Loucy (cell line): ENCODE results near the gene CSF1.
A peak's percentile ranks its signal among the peaks of the same experiment; 100 is the strongest.

Experiments
- H2AFZ ChIP-seq: fragments of 200-600 bp; sonication (generic); 2 replicates; pipeline ENCODE4 v1.6.0; 2016; ENCODE audit warnings: antibody characterized with exemption, mild to moderate bottlenecking, low read length, moderate library complexity
- H3F3A ChIP-seq: fragments of 200-600 bp; 2 replicates; pipeline ENCODE4 v1.6.0; 2016; ENCODE audit warnings: antibody characterized with exemption, low read depth, mild to moderate bottlenecking
- H3K27me3 ChIP-seq: fragments of 200-600 bp; sonication (generic); 2 replicates; pipeline ENCODE4 v1.6.1; 2014; ENCODE audit warnings: low read length, mild to moderate bottlenecking; ENCODE audit not compliant: insufficient read depth, poor library complexity, severe bottlenecking
- H3K36me3 ChIP-seq: fragments of 200-600 bp; sonication (generic); 2 replicates; pipeline ENCODE4 v1.6.1; 2016; ENCODE audit warnings: low read length; ENCODE audit not compliant: insufficient read depth
- H3K4me1 ChIP-seq: fragments of 200-600 bp; sonication (generic); 2 replicates; pipeline ENCODE4 v1.5.1; 2014; ENCODE audit warnings: low read length, mild to moderate bottlenecking; ENCODE audit not compliant: insufficient read depth, poor library complexity, severe bottlenecking
- H3K4me2 ChIP-seq: fragments of 200-600 bp; sonication (generic); 2 replicates; pipeline ENCODE4 v1.6.0; 2014; ENCODE audit warnings: antibody characterized with exemption, low read length, low read depth, mild to moderate bottlenecking; ENCODE audit not compliant: poor library complexity, severe bottlenecking
- H3K4me3 ChIP-seq: fragments of 200-600 bp; sonication (generic); 2 replicates; pipeline ENCODE4 v1.5.1; 2014; ENCODE audit warnings: low read length, mild to moderate bottlenecking, mixed read lengths; ENCODE audit not compliant: poor library complexity, severe bottlenecking
- H3K79me2 ChIP-seq: fragments of 200-600 bp; sonication (generic); 2 replicates; pipeline ENCODE4 v1.6.1; 2014; ENCODE audit warnings: low read length; ENCODE audit not compliant: insufficient read depth
- H3K9ac ChIP-seq: fragments of 200-600 bp; sonication (generic); 2 replicates; pipeline ENCODE4 v1.6.0; 2014; ENCODE audit warnings: mild to moderate bottlenecking, low read depth, low read length, moderate library complexity; ENCODE audit not compliant: poor library complexity, severe bottlenecking
- H3K9me2 ChIP-seq: fragments of 200-600 bp; sonication (generic); replicated peaks from 2 replicates; pipeline ENCODE4 v1.6.1; 2016; ENCODE audit warnings: low read depth, low read length, mixed read lengths
- H3K9me3 ChIP-seq: fragments of 200-600 bp; sonication (generic); 2 replicates; pipeline ENCODE4 v1.6.1; 2014; ENCODE audit warnings: mild to moderate bottlenecking, antibody characterized with exemption, low read length, low read depth; ENCODE audit not compliant: insufficient read depth
- H4K20me1 ChIP-seq: fragments of 200-600 bp; sonication (generic); 2 replicates; pipeline ENCODE4 v1.6.0; 2014; ENCODE audit warnings: antibody characterized with exemption, low read length, mild to moderate bottlenecking; ENCODE audit not compliant: insufficient read depth, poor library complexity, severe bottlenecking
- EZH2phosphoT487 ChIP-seq: fragments of 200-600 bp; IDR thresholded peaks from 2 replicates; pipeline ENCODE4 v1.6.1; 2018; ENCODE audit warnings: antibody characterized with exemption, mild to moderate bottlenecking, moderate library complexity, borderline replicate concordance
- TF ChIP-seq, protein P1 (sequence below): fragments of 200-600 bp; sonication (generic); conservative IDR thresholded peaks from 2 replicates; pipeline ENCODE4 v1.5.1; 2014; ENCODE audit warnings: mild to moderate bottlenecking, antibody characterized with exemption, low read length

CSF1 gene

DNA sequence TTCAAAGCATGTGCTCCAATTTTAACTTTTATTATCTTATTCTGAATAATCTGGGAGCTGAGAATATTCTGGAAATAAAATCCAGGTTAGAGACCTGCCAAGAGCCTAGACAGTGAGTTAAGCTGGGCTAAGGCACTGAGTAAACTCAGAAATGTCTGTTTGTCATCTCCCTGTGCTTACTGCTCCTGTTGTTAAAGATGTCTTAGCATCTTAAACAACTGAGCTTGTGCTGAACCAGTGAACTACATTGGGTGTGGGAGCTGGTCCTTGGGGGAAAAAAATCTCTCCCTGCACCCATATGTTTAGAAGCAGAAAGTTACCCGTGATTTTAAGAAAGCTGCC, 49.0 kb downstream of the CSF1 start:
- Histone ChIP-seq H2AFZ (peak overlapping the region; percentile 15; the same call in 1 of the 2 replicates), H3K27me3 (no peaks in the 10 kb centered on the region), H3K4me3 (no peak overlapping the region), H3K9ac (no peak overlapping the region), H3K9me3 (no peaks in the 10 kb centered on the region), H3F3A (no peaks in the 10 kb centered on the region), H3K9me2 (no peaks in the 10 kb centered on the region), H3K79me2 (no peaks in the 10 kb centered on the region), H4K20me1 (no peaks in the 10 kb centered on the region), H3K4me1 (no peaks in the 10 kb centered on the region), H3K4me2 (no peak overlapping the region), H3K36me3 (no peaks in the 10 kb centered on the region)
- TF ChIP-seq, protein P1, sequence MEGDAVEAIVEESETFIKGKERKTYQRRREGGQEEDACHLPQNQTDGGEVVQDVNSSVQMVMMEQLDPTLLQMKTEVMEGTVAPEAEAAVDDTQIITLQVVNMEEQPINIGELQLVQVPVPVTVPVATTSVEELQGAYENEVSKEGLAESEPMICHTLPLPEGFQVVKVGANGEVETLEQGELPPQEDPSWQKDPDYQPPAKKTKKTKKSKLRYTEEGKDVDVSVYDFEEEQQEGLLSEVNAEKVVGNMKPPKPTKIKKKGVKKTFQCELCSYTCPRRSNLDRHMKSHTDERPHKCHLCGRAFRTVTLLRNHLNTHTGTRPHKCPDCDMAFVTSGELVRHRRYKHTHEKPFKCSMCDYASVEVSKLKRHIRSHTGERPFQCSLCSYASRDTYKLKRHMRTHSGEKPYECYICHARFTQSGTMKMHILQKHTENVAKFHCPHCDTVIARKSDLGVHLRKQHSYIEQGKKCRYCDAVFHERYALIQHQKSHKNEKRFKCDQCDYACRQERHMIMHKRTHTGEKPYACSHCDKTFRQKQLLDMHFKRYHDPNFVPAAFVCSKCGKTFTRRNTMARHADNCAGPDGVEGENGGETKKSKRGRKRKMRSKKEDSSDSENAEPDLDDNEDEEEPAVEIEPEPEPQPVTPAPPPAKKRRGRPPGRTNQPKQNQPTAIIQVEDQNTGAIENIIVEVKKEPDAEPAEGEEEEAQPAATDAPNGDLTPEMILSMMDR = no peak
- no peak for TF ChIP-seq EZH2phosphoT487

DNA sequence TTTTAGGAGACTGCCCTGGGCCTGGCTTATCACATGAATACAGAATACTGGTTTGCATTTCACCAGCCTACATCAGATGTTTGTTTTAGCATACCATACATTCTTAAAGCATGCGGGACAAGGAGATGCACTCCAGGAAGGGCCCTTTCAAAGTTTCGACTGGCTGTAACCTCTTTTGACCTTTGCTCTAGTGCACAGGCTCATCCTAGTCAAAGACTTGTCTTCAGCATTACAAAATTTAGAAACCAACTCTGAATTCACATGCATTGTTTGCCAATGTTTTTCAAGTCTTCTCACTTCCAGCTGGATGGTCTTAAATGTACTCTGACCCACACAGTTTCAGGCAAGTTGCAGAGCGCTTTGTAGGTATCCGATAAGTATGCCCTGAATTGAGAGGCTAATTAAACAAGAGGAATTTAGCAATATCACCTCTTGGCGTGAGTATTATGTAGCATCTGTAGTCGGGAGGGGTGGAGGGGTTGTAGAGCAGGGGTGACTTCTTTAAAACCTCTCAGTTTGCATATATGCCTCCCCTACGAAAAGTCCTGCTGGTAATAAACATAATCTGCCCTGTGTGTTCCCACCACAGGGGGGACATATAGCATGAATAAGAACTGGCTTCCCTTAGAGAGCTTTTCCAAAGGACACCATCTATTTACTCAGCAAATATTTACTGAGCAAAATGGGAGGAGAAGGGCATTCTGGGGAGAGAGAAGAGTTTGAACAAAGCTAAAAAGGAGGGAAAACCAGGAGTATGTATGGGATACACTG, 49.5 kb downstream of the CSF1 start:
- Histone ChIP-seq H4K20me1 (no peaks in the 10 kb centered on the region), H3K9me2 (no peaks in the 10 kb centered on the region), H3K4me1 (no peaks in the 10 kb centered on the region), H3K27me3 (no peaks in the 10 kb centered on the region), H3K9ac (no peak overlapping the region), H3K36me3 (no peaks in the 10 kb centered on the region), H3K4me2 (no peak overlapping the region), H3K79me2 (no peaks in the 10 kb centered on the region), H3F3A (no peaks in the 10 kb centered on the region), H3K4me3 (no peak overlapping the region), H2AFZ (peak overlapping the region; percentile 52), H3K9me3 (no peaks in the 10 kb centered on the region)
- TF ChIP-seq EZH2phosphoT487 = no peak
- TF ChIP-seq, protein P1 = peak; percentile 25; the same call in 1 of the 2 replicates

DNA sequence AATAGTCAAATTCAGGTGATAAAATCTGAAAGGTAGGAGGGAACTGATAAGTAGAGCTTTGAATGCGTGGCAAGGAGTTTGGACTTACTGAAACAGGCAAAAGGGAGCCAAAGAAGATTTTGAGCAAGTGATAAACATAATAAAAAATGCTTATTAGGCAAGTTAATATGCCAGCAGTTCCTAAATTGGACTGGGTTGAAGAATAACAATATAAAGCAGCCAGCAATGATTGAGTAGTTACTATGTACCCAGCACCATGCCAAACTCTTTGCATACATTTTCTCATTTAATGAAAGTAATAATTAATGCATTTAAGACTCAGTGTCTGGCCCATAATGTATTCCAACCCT, 50.1 kb downstream of the CSF1 start:
- peak overlapping the region; percentile 52; the same call in 1 of the 2 replicates for H2AFZ ChIP-seq
- no peaks in the 10 kb centered on the region for H3K36me3 ChIP-seq
- H3F3A ChIP-seq = no peaks in the 10 kb centered on the region
- TF ChIP-seq EZH2phosphoT487 = no peak
- TF ChIP-seq, protein P1 = no peak
- H3K9ac ChIP-seq = no peak overlapping the region
- H4K20me1 ChIP-seq = no peaks in the 10 kb centered on the region
- no peaks in the 10 kb centered on the region for H3K79me2 ChIP-seq
- no peaks in the 10 kb centered on the region for H3K9me3 ChIP-seq
- H3K4me1 ChIP-seq = no peaks in the 10 kb centered on the region
- H3K4me3 ChIP-seq = no peak overlapping the region
- H3K27me3 ChIP-seq = no peaks in the 10 kb centered on the region
- no peak overlapping the region for H3K4me2 ChIP-seq
- H3K9me2 ChIP-seq = no peaks in the 10 kb centered on the region
